ENCODE measurements around the gene MORF4L2. TPM values are rescaled to one million over a fixed set of nuclear protein-coding genes. Genes with fewer than 3 reads are reported as not detected.
A peak's percentile ranks its signal among the peaks of the same experiment; 100 is the strongest.

The MORF4L2 gene
- total and polyA plus RNA-seq, 2 of the 8 experiments (the other 6 are each of a cell fraction or from before 2014, with no cell fraction given) = 235 to 373 TPM

DNA sequence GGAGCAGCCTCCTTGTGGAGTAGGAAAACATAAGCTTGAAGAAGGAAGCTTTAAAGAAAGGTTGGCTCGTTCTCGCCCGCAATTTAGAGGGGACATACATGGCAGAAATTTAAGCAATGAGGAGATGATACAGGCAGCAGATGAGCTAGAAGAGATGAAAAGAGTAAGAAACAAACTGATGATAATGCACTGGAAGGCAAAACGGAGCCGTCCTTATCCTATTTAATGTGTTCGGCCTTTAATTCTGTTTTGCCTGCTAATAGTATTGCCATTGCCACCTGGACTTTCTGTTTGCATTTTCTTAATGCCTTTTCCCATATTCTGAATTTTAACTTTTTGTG is 56.4 kb downstream of the MORF4L2 start:
- Histone ChIP-seq H2BK20ac (ENCODE audit: low read length) (no peak overlapping the region), H2AK5ac (ENCODE audit: low read depth, low read length) (no peak overlapping the region), H3K56ac (replicated peaks; ENCODE audit: insufficient read length, low read depth, low read length) (no peak overlapping the region), H4K8ac (ENCODE audit: extremely low read depth, insufficient read depth, low read length) (no peak overlapping the region), H3K23ac (ENCODE audit: insufficient read length) (no peak overlapping the region), H3K4ac (replicated peaks; ENCODE audit: insufficient read length, low read depth, low read length) (no peak overlapping the region), H2BK5ac (ENCODE audit: low read depth, low read length) (no peak overlapping the region), H4K5ac (ENCODE audit: insufficient read length, low read depth, low read length) (no peak overlapping the region), H3K18ac (ENCODE audit: extremely low read depth, low read length) (no peak overlapping the region), H2AFZ (ENCODE audit: low read length) (peak overlapping the region; percentile 92; the same call in 1 of the 2 replicates), H2BK15ac (ENCODE audit: low read length) (no peak overlapping the region), H4K91ac (replicated peaks; ENCODE audit: insufficient read length, low read length) (no peak overlapping the region), H3K27me3 (replicated peaks in 1 of 4; ENCODE audit: control insufficient read depth in 3 of 4, extremely low read depth in 1 of 4, insufficient read depth in 3 of 4, low read length in 3 of 4) (no peaks in the 10 kb centered on the region), H3K79me2 (ENCODE audit: control insufficient read depth in 1 of 2, insufficient read depth in 2 of 2, low read length in 2 of 2) (no peaks in the 10 kb centered on the region), H2BK12ac (ENCODE audit: low read depth, low read length) (no peak overlapping the region), H3K79me1 (ENCODE audit: low read depth, low read length) (no peaks in the 10 kb centered on the region), H3K36me3 (ENCODE audit: control insufficient read depth in 2 of 4, insufficient read depth in 4 of 4, low read length in 3 of 4) (no peaks in the 10 kb centered on the region), H3K4me3 (ENCODE audit: extremely low read depth in 1 of 4, insufficient read depth in 2 of 4, low read depth in 3 of 4, low read length in 4 of 4) (peak overlapping the region; percentile 44 to 92 (median 70); a peak in 7 of 8 replicates), H3K14ac (ENCODE audit: insufficient read length) (no peak overlapping the region), H2BK120ac (replicated peaks; ENCODE audit: low read depth, low read length) (no peak overlapping the region), H3K9ac (replicated peaks in 1 of 4; ENCODE audit: extremely low read depth in 1 of 4, low read depth in 3 of 4, low read length in 3 of 4) (peak overlapping the region in 2 of 4 experiments; percentile 22 to 39; a peak in 3 of 7 replicates), H3K27ac (ENCODE audit: low read depth, low read length) (no peak overlapping the region), H3K9me3 (ENCODE audit: insufficient read depth in 2 of 2, low read depth in 1 of 2, low read length in 1 of 2) (no peaks in the 10 kb centered on the region), H3K4me2 (ENCODE audit: insufficient read depth in 1 of 2, low read depth in 2 of 2, low read length in 2 of 2) (peak overlapping the region; percentile 66 to 92), H4K20me1 (replicated peaks in 1 of 2; ENCODE audit: control insufficient read depth in 1 of 2, insufficient read depth in 2 of 2, low read length in 2 of 2) (no peaks in the 10 kb centered on the region), H3K4me1 (replicated peaks in 1 of 4; ENCODE audit: control insufficient read depth in 3 of 4, insufficient read depth in 4 of 4, low read length in 3 of 4) (no peaks in the 10 kb centered on the region), H3K23me2 (ENCODE audit: low read depth, low read length) (0 out of 2 replicates have a peak, but pooled peaks cover 5% of the 10 kb centered on the region)
- ChIA-PET CTCF (ENCODE audit: partially characterized antibody) (interaction anchor here (0.8 to 1.9 kb wide), 10 partner anchors 13 to 143 kb away, joined by 3 to 8 read pairs (median 5); no protein-coding TSS in a partner anchor), POLR2A (ENCODE audit: partially characterized antibody) (interaction anchor here (0.8 to 1.7 kb wide), 4 partner anchors 10 to 37 kb away, joined by 3 to 7 read pairs (median 3); no protein-coding TSS in a partner anchor)
- WGBS, 2 experiments (ENCODE audit: extremely low coverage in 1 of 2, insufficient coverage in 1 of 2, insufficient read length in 1 of 2, insufficient replicate concordance in 2 of 2, low coverage in 1 of 2, low lambda C conversion rate in 2 of 2, missing lambda C conversion rate in 1 of 2) = 35% methylated on average over 6 of the region's 6 CpGs; no CpG with 5 or more reads in 1 of the 2 experiments
- FAIRE-seq (no peak), DNase-seq (ENCODE audit: low read depth in 1 of 2, low spot score in 2 of 2) (no peak)
- TF ChIP-seq SRF (IDR thresholded peaks at IDR 0.05; ENCODE audit: low read depth, low read length) = no peak
- no peak for TF ChIP-seq GTF2F1 (IDR thresholded peaks at IDR 0.05; ENCODE audit: borderline replicate concordance, low read depth, low read length)
- TF ChIP-seq POLR2A (IDR thresholded peaks at IDR 0.05; ENCODE audit: control extremely low read depth in 1 of 2, low read depth in 2 of 2, low read length in 2 of 2) = no peak
- no peak for TF ChIP-seq TBP (IDR thresholded peaks at IDR 0.05; ENCODE audit: low read depth, low read length)
- no peak for TF ChIP-seq FOSL1 (IDR thresholded peaks at IDR 0.05; ENCODE audit: insufficient read depth, low read depth, low read length)
- TF ChIP-seq SUZ12 (IDR thresholded peaks at IDR 0.05; ENCODE audit: low read length) = no peak
- no peak for TF ChIP-seq JUN (IDR thresholded peaks at IDR 0.05; ENCODE audit: low read depth, low read length)
- no peak for TF ChIP-seq ATF3 (IDR thresholded peaks at IDR 0.05; ENCODE audit: insufficient read depth, low read depth, low read length)
- TF ChIP-seq YY1 (IDR thresholded peaks at IDR 0.05; ENCODE audit: low read depth, low read length) = no peak
- no peak for TF ChIP-seq RXRA (IDR thresholded peaks at IDR 0.05; ENCODE audit: insufficient read depth, low read depth, low read length)
- TF ChIP-seq SAP30 (IDR thresholded peaks at IDR 0.05; ENCODE audit: insufficient read depth, insufficient replicate concordance, low read length) = no peak
- TF ChIP-seq SP2 (IDR thresholded peaks at IDR 0.05; ENCODE audit: low read length) = no peak
- TF ChIP-seq KDM1A (IDR thresholded peaks at IDR 0.05; ENCODE audit: borderline replicate concordance, low read length) = no peak
- TF ChIP-seq CEBPB (IDR thresholded peaks at IDR 0.05; ENCODE audit: low read depth, low read length) = no peak
